Fibroblast of pulmonary artery (primary cell): ENCODE results near the gene CLDN4.

Source experiments
- DNase-seq: peaks from one replicate; pipeline ENCODE4 v3.0.0-alpha.2; 2010; ENCODE audit warnings: low read depth
- H3K4me3 ChIP-seq: replicated peaks from 2 replicates; pipeline ENCODE4 v1.5.1; 2011; ENCODE audit warnings: low read depth, mild to moderate bottlenecking, control low read depth, low read length, moderate library complexity
- CTCF ChIP-seq: IDR thresholded peaks from 2 replicates; pipeline ENCODE4 v1.5.1; 2011; ENCODE audit warnings: mild to moderate bottlenecking, control low read depth, low read length, inconsistent platforms; ENCODE audit errors: missing control alignments

Gene CLDN4

GRCh38 chr7:73801577-73801976, 29.2 kb upstream of the CLDN4 start:
- DNase-seq: no peak
- no peak overlapping the region for H3K4me3 ChIP-seq
- TF ChIP-seq CTCF: no peak

GRCh38 chr7:73802459-73802858, 28.3 kb upstream of the CLDN4 start:
- no peak for DNase-seq
- no peak overlapping the region for H3K4me3 ChIP-seq
- TF ChIP-seq CTCF: no peak

- no peak for DNase-seq
- no peak overlapping the region for H3K4me3 ChIP-seq
- no peak for TF ChIP-seq CTCF
Observed at GRCh38 chr7:73809467-73809951, 21.3 kb upstream of the CLDN4 start.

- H3K4me3 ChIP-seq: no peak overlapping the region
- TF ChIP-seq CTCF: no peak
- no peak for DNase-seq
Observed at GRCh38 chr7:73810998-73811360, 19.8 kb upstream of the CLDN4 start.

GRCh38 chr7:73811760-73812168, 19.0 kb upstream of the CLDN4 start:
- no peak overlapping the region for H3K4me3 ChIP-seq
- peak; percentile 65 for DNase-seq
- peak; percentile 89 for TF ChIP-seq CTCF

- no peak overlapping the region for H3K4me3 ChIP-seq
- no peak for DNase-seq
- no peak for TF ChIP-seq CTCF
Observed at GRCh38 chr7:73812996-73813395, 17.8 kb upstream of the CLDN4 start.

GRCh38 chr7:73815436-73815835, 15.4 kb upstream of the CLDN4 start:
- no peak overlapping the region for H3K4me3 ChIP-seq
- DNase-seq: no peak
- TF ChIP-seq CTCF: no peak
